ENCODE results near the gene TNNC1. TPM values are rescaled to one million over a fixed set of nuclear protein-coding genes. Genes with fewer than 3 reads are reported as not detected.

The TNNC1 gene
- total and polyA plus RNA-seq, 4 donors, result 0.21 to 0.75 (median 0.35) TPM

GRCh38 chr3:52468336-52468735 lies 14.5 kb upstream of the TNNC1 start:
- TF ChIP-seq NR2F2 (IDR thresholded peaks at IDR 0.05) (peak; percentile 50), FOXA1 (IDR thresholded peaks at IDR 0.05) (no peak)
- Histone ChIP-seq H3K9ac (ENCODE audit: low read depth in 1 of 2, low read length in 2 of 2) (no peak overlapping the region), H3K4me3 (ENCODE audit: low read depth in 1 of 3, low read length in 3 of 3) (no peak overlapping the region), H3K4me1 (ENCODE audit: control insufficient read depth in 4 of 4, insufficient read depth in 4 of 4, low read length in 3 of 4) (peaks cover 3 to 37% (median 26%) of the 10 kb centered on the region in 4 donors), H3K36me3 (ENCODE audit: control insufficient read depth in 4 of 4, insufficient read depth in 3 of 4, low read depth in 1 of 4, low read length in 3 of 4) (peaks cover 0 to 6% (median 1%) of the 10 kb centered on the region in 4 donors), H3K27ac (ENCODE audit: low read depth in 1 of 2, low read length in 2 of 2) (no peak overlapping the region), H3K27me3 (ENCODE audit: control insufficient read depth in 4 of 4, insufficient read depth in 4 of 4, low read length in 3 of 4) (no peaks in the 10 kb centered on the region), H3K9me3 (ENCODE audit: control insufficient read depth in 4 of 4, low read length in 3 of 4) (no peaks in the 10 kb centered on the region)
- DNase-seq (ENCODE audit: low spot score), result no peak
- 75% methylated on average over 9 of the region's 9 CpGs for WGBS

GRCh38 chr3:52463416-52463815 lies 9.6 kb upstream of the TNNC1 start:
- Histone ChIP-seq H3K9ac (ENCODE audit: low read depth in 1 of 2, low read length in 2 of 2) (no peak overlapping the region), H3K4me1 (ENCODE audit: control insufficient read depth in 4 of 4, insufficient read depth in 4 of 4, low read length in 3 of 4) (peaks cover 3 to 8% (median 3%) of the 10 kb centered on the region in 4 donors), H3K4me3 (ENCODE audit: low read depth in 1 of 3, low read length in 3 of 3) (no peak overlapping the region), H3K9me3 (ENCODE audit: control insufficient read depth in 4 of 4, low read length in 3 of 4) (no peaks in the 10 kb centered on the region), H3K36me3 (ENCODE audit: control insufficient read depth in 4 of 4, insufficient read depth in 3 of 4, low read depth in 1 of 4, low read length in 3 of 4) (peaks cover 4 to 34% (median 19%) of the 10 kb centered on the region in 4 donors), H3K27me3 (ENCODE audit: control insufficient read depth in 4 of 4, insufficient read depth in 4 of 4, low read length in 3 of 4) (no peaks in the 10 kb centered on the region), H3K27ac (ENCODE audit: low read depth in 1 of 2, low read length in 2 of 2) (no peak overlapping the region)
- WGBS, result 90% methylated on average over 5 of the region's 5 CpGs
- DNase-seq (ENCODE audit: low spot score), result no peak
- TF ChIP-seq SP1 (IDR thresholded peaks at IDR 0.05) (no peak), EGR1 (IDR thresholded peaks at IDR 0.05; ENCODE audit: low read depth in 2 of 2) (no peak), JUND (IDR thresholded peaks at IDR 0.05) (no peak), FOXA2 (IDR thresholded peaks at IDR 0.05) (no peak), NR2F2 (IDR thresholded peaks at IDR 0.05) (no peak)
- TF ChIP-seq, protein P1, sequence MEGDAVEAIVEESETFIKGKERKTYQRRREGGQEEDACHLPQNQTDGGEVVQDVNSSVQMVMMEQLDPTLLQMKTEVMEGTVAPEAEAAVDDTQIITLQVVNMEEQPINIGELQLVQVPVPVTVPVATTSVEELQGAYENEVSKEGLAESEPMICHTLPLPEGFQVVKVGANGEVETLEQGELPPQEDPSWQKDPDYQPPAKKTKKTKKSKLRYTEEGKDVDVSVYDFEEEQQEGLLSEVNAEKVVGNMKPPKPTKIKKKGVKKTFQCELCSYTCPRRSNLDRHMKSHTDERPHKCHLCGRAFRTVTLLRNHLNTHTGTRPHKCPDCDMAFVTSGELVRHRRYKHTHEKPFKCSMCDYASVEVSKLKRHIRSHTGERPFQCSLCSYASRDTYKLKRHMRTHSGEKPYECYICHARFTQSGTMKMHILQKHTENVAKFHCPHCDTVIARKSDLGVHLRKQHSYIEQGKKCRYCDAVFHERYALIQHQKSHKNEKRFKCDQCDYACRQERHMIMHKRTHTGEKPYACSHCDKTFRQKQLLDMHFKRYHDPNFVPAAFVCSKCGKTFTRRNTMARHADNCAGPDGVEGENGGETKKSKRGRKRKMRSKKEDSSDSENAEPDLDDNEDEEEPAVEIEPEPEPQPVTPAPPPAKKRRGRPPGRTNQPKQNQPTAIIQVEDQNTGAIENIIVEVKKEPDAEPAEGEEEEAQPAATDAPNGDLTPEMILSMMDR (IDR thresholded peaks at IDR 0.05; ENCODE audit: low read depth, low read length, missing input control), result no peak

DNA sequence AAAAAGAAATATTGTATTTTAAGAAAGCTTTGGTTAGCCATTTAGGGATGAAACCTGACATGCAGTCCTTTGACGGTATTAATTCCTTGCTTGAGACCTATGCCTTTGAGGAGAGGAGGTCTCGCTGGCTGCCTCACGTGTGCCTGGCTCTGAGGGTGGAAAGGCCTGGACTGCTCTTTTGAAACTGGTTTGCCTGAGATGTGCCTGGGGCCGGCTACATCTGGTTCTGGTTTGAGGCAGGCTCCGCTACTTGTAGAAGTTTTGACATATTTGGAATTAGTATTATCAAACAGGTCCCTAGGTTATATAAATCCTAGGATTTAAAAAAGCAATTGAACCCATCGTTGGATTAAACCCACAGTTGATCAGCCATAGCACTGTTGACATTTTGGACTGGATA lies 8.0 kb upstream of the TNNC1 start:
- no peak for TF ChIP-seq HNF4G (IDR thresholded peaks at IDR 0.05)
- TF ChIP-seq FOXA1 (IDR thresholded peaks at IDR 0.05), result no peak
- TF ChIP-seq EGR1 (IDR thresholded peaks at IDR 0.05; ENCODE audit: low read depth in 2 of 2), result no peak
- no peak for TF ChIP-seq SP1 (IDR thresholded peaks at IDR 0.05)
- TF ChIP-seq RXRA (IDR thresholded peaks at IDR 0.05), result no peak
- TF ChIP-seq, protein P1 (IDR thresholded peaks at IDR 0.05; ENCODE audit: low read depth, low read length, missing input control), result no peak
- TF ChIP-seq JUND (IDR thresholded peaks at IDR 0.05), result no peak
- no peak for TF ChIP-seq REST (IDR thresholded peaks at IDR 0.05)
- TF ChIP-seq ZBTB33 (IDR thresholded peaks at IDR 0.05), result no peak
- no peak for TF ChIP-seq RAD21 (IDR thresholded peaks at IDR 0.05)
- Histone ChIP-seq H3K4me3 (ENCODE audit: low read depth in 1 of 3, low read length in 3 of 3) (no peak overlapping the region), H3K27me3 (ENCODE audit: control insufficient read depth in 4 of 4, insufficient read depth in 4 of 4, low read length in 3 of 4) (no peaks in the 10 kb centered on the region), H3K27ac (ENCODE audit: low read depth in 1 of 2, low read length in 2 of 2) (no peak overlapping the region), H3K36me3 (ENCODE audit: control insufficient read depth in 4 of 4, insufficient read depth in 3 of 4, low read depth in 1 of 4, low read length in 3 of 4) (peaks cover 4 to 41% (median 23%) of the 10 kb centered on the region in 4 donors), H3K9ac (ENCODE audit: low read depth in 1 of 2, low read length in 2 of 2) (no peak overlapping the region), H3K9me3 (ENCODE audit: control insufficient read depth in 4 of 4, low read length in 3 of 4) (no peaks in the 10 kb centered on the region), H3K4me1 (ENCODE audit: control insufficient read depth in 4 of 4, insufficient read depth in 4 of 4, low read length in 3 of 4) (peaks cover 0 to 11% (median 3%) of the 10 kb centered on the region in 4 donors)
- WGBS, result 93% methylated on average over 6 of the region's 6 CpGs
- DNase-seq (ENCODE audit: low spot score), result no peak

Measured in liver (tissue), 9 donors.